ENCODE measurements around the gene PPP2R3C.

DNA sequence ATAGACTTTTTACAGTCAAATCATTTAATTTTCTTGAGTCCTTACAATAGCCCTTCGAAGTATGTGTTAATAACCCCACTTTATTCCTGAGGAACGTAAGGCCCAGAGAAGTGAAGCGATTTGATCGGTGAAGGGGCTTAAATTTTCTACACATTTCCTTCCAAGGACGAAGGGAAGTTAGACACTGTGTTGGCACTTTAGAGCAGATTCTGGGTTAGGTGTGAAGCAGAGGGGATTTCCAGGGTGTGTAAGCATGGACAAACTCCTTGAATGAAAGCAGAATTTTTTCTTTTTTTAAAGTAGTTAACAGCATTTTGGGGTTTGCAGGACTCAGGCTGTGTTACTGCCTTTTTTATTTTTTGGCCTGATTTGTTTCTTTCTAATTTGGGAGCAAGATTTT is 39.4 kb upstream of the PPP2R3C start:
- TF ChIP-seq, protein P1, sequence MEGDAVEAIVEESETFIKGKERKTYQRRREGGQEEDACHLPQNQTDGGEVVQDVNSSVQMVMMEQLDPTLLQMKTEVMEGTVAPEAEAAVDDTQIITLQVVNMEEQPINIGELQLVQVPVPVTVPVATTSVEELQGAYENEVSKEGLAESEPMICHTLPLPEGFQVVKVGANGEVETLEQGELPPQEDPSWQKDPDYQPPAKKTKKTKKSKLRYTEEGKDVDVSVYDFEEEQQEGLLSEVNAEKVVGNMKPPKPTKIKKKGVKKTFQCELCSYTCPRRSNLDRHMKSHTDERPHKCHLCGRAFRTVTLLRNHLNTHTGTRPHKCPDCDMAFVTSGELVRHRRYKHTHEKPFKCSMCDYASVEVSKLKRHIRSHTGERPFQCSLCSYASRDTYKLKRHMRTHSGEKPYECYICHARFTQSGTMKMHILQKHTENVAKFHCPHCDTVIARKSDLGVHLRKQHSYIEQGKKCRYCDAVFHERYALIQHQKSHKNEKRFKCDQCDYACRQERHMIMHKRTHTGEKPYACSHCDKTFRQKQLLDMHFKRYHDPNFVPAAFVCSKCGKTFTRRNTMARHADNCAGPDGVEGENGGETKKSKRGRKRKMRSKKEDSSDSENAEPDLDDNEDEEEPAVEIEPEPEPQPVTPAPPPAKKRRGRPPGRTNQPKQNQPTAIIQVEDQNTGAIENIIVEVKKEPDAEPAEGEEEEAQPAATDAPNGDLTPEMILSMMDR (conservative IDR thresholded peaks at IDR 0.05; ENCODE audit: low read depth, low read length), result no peak
- no peak for TF ChIP-seq EZH2 (IDR thresholded peaks at IDR 0.05; ENCODE audit: low read length, unreplicated experiment)
